Naive thymus-derived CD8-positive, alpha-beta T cell (primary cell): Measurements from ENCODE around the gene EIF1AD. TPM values are rescaled to one million over a fixed set of nuclear protein-coding genes. Genes with fewer than 3 reads are reported as not detected.

ENCODE experiments used
- ATAC-seq, 2 donors: fragments of 150-1000 bp; cut with Tn5 transposase in 1 of 2; sonication (Bioruptor Pico), chemical (Tn5 transposase) in 1 of 2; 1 replicate in 1 of 2; 2 replicates in 1 of 2; pipeline ENCODE4 v1.10.0; 2021; ENCODE audit warnings: mild to moderate bottlenecking in 2 of 2, moderate library complexity in 2 of 2
- POLR2A ChIA-PET: fragments of 350-600 bp; sonication (Branson Sonifier 250); formaldehyde crosslinking; loops from one replicate; lab custom pipeline; 2021; ENCODE audit warnings: antibody characterized with exemption; lab: Charles Lee
- DNase-seq, 10 donors: peaks; one replicate each; pipeline versions ENCODE4 v3.0.0 to v3.0.0-alpha.2; 2020 to 2022
- H3K27ac Mint-ChIP-seq, 10 donors: one replicate each; pipeline ENCODE4 v1.8.0; 2020 to 2022; ENCODE audit warnings: mild to moderate bottlenecking in 10 of 10, mixed read lengths in 10 of 10, moderate library complexity in 4 of 10, inconsistent platforms in 1 of 10
- H3K27me3 Mint-ChIP-seq, 5 donors: one replicate each; pipeline ENCODE4 v1.8.0; 2021 to 2022; ENCODE audit warnings: mixed read lengths in 5 of 5
- H3K36me3 Mint-ChIP-seq, 3 donors: one replicate each; pipeline ENCODE4 v1.8.0; 2020 to 2022; ENCODE audit warnings: mixed read lengths in 3 of 3, mild to moderate bottlenecking in 2 of 3, inconsistent platforms in 1 of 3
- H3K4me1 Mint-ChIP-seq, 4 donors: one replicate each; pipeline ENCODE4 v1.8.0; 2021 to 2022; ENCODE audit warnings: mixed read lengths in 4 of 4
- H3K4me3 Mint-ChIP-seq, 10 donors: one replicate each; pipeline ENCODE4 v1.8.0; 2020 to 2022; ENCODE audit warnings: mild to moderate bottlenecking in 10 of 10, mixed read lengths in 10 of 10, moderate library complexity in 6 of 10, inconsistent platforms in 1 of 10
- H3K9me3 Mint-ChIP-seq, 9 donors: one replicate each; pipeline ENCODE4 v1.8.0; 2020 to 2022; ENCODE audit warnings: mixed read lengths in 9 of 9, mild to moderate bottlenecking in 3 of 9, inconsistent platforms in 1 of 9, moderate library complexity in 1 of 9
- polyA plus RNA-seq, 3 donors: library from polyadenylated mRNA; unstranded; fragments of 300-500 nt; fragmentation: Illumina TruSeq; gene quantifications; one replicate each; pipeline ENCODE4 v1.2.3, GENCODE V29; 2021
- total RNA-seq, 8 experiments: library from RNA in 2 of 8; stranded (reverse) in 2 of 8; gene quantifications; one replicate each; pipeline ENCODE4 v1.2.3 and lab custom pipeline; 2021 to 2026

Gene EIF1AD
- total and polyA plus RNA-seq, 5 experiments from 2014 or later, result 11.5 to 64.8 (median 18.7) TPM

DNA sequence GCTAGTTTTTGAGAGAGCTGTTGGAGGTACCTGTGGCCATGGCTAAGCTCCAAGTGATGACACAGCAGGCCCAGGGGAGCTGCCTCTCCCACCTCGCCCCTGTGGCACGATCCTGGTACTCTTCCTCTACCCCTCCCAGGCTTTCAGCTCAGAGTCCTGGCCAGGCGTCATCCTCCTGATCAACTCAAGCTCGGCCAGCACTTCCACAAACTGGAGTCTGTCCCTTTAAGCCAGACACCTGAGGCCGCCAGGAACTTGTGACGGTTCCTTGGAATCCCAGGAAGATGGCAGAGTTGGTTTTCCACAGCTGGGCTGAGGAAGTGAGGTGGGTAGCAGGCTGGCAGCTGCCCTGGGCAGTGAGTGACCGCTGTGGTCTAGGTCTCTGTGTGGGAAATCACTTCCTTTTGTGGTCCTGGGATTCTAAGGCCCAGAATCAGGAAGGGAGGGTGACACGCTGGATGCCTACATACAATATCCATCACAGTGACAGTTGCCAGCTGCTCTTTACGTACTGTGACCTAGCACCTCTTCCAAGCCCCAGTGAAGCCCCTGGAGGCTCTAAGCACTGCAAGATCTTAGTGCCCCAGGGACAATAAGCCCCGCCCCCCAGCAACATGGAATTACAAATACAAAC lies 6.6 kb upstream of the EIF1AD start:
- POLR2A ChIA-PET, result interaction anchor here (0.7 kb wide), 2 partner anchors 37 to 289 kb away, joined by 4 to 5 read pairs; no protein-coding TSS in a partner anchor
- Mint-ChIP-seq H3K36me3 (peaks cover 0 to 15% (median 3%) of the 10 kb centered on the region in 3 donors), H3K9me3 (no peaks in the 10 kb centered on the region), H3K27ac (peak overlapping the region in 2 of 10 donors; percentile 37 to 40), H3K27me3 (peaks cover 0 to 12% (median 0%) of the 10 kb centered on the region in 5 donors), H3K4me3 (no peak overlapping the region), H3K4me1 (peaks cover 0 to 11% (median 5%) of the 10 kb centered on the region in 4 donors)
- peak in 1 of 10 donors; percentile 41 for DNase-seq
- no peak for ATAC-seq

DNA sequence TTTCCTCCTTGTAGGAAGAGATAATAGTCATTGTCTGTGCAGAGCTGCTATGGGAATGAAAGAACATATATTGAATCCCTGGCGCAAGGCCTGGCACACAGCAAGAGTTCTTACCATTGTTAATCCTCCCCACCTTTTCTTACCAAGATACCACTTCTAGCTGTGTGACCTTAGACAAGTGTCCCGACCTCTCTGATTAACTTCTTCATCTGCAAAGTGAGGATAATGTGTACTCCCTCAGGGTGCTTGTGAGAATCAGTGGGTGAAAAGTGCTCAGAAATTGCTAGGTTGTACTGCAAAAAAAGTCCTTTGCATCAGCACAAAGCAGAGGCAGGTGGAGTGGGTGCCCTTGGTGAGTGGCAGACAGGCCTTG lies 6.1 kb upstream of the EIF1AD start:
- DNase-seq (no peak), ATAC-seq (no peak)
- Mint-ChIP-seq H3K4me1 (peaks cover 3 to 14% (median 8%) of the 10 kb centered on the region in 4 donors), H3K27me3 (peaks cover 0 to 8% (median 0%) of the 10 kb centered on the region in 5 donors), H3K36me3 (peaks cover 0 to 20% (median 3%) of the 10 kb centered on the region in 3 donors), H3K4me3 (peak overlapping the region in 1 of 10 donors; percentile 24), H3K9me3 (no peaks in the 10 kb centered on the region), H3K27ac (peak overlapping the region in 4 of 10 donors; percentile 36 to 66 (median 38))
- POLR2A ChIA-PET, result no interaction called here

DNA sequence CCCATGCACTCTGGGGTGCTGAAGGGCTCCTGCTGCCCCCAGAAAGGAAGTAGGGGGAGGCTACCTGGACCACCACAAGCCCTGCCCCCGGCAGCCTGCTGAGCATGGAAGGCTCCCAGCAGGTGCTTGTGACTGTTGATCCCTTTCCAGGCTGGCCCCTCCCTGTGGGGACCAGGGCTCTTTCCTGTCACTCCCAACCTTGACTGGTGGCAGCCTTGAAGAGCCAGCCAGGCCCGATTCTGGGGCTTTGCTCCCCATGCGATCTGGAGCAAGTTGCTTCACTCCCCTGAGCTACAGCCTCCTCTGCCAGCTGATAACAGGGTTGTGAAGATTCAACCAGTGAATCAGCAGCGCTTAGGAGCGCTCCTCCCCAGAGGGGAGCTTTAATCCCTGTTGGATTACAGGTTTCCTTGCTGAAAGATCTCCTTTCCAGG lies 5.3 kb upstream of the EIF1AD start:
- Mint-ChIP-seq H3K27me3 (peaks cover 0 to 4% (median 0%) of the 10 kb centered on the region in 5 donors), H3K4me1 (peaks cover 5 to 19% (median 16%) of the 10 kb centered on the region in 4 donors), H3K4me3 (no peak overlapping the region), H3K36me3 (peaks cover under 1 to 23% (median 3%) of the 10 kb centered on the region in 3 donors), H3K27ac (peak overlapping the region in 2 of 10 donors; percentile 35 to 43), H3K9me3 (no peaks in the 10 kb centered on the region)
- no peak for ATAC-seq
- POLR2A ChIA-PET, result no interaction called here
- peak in 1 of 10 donors; percentile 26 for DNase-seq

DNA sequence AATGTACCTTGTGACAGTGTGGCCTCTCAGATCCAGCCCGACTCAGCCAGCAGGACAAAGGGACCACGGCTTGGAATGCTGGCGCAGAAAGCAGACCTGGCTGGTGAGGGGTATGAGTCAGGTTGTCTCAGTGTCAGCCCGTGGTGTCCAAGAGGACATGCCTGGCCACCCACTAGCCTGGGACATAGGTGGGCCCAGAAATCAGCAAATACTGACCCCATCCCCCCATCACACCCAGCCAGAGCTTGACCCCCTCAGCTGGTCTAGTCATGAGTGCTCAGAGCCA lies 4.9 kb upstream of the EIF1AD start:
- H3K27me3 Mint-ChIP-seq, result peaks cover 0 to 4% (median 0%) of the 10 kb centered on the region in 5 donors
- H3K4me1 Mint-ChIP-seq, result peaks cover 9 to 23% (median 20%) of the 10 kb centered on the region in 4 donors
- POLR2A ChIA-PET, result no interaction called here
- H3K36me3 Mint-ChIP-seq, result peaks cover 3 to 27% (median 5%) of the 10 kb centered on the region in 3 donors
- DNase-seq (no peak), ATAC-seq (no peak)
- no peak overlapping the region for H3K27ac Mint-ChIP-seq
- no peak overlapping the region for H3K4me3 Mint-ChIP-seq
- no peaks in the 10 kb centered on the region for H3K9me3 Mint-ChIP-seq

DNA sequence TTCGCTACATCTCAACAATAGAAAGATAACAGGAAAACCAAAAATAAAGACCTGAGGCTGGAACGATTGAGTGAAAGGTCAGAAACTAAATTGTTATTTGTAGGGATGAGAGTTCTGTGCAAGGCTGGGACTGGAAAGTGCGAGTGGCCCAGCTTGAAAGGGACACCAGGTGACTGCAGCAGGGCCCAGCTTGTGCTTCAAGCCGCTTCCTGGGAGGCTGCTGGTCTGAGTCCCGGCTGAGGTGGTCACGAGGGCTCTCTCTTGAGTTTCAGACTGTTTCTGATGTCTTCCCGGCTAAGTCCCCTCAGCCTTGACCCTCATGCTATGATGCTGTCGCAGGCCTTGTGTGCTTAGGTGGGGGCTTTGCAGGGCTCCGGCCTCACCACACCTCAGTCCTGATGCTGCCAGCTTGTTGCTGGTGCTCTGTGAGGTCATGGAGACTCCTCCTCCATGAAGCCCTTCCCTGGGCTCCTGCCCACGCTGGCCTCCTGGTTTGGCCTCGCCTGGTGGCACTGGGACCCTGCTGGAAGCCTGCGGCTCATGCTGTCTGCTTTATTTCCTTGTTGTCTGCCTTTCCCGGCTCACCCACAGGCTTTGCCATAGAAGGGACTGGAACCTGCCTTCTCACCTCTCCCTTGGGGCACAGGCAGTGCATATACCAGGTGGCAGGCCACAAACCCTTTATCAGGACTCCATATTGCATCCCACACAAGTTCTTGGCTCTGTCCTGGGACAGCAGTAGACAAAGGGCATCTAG lies 4.4 kb upstream of the EIF1AD start:
- Mint-ChIP-seq H3K36me3 (peaks cover 3 to 29% (median 6%) of the 10 kb centered on the region in 3 donors), H3K27ac (peak overlapping the region in 3 of 10 donors; percentile 32 to 74 (median 73)), H3K4me1 (peaks cover 11 to 27% (median 25%) of the 10 kb centered on the region in 4 donors), H3K4me3 (peak overlapping the region in 1 of 10 donors; percentile 24), H3K9me3 (no peaks in the 10 kb centered on the region), H3K27me3 (peaks cover 0 to 4% (median 0%) of the 10 kb centered on the region in 5 donors)
- POLR2A ChIA-PET, result interaction anchor here (0.6 kb wide), 1 partner anchor 28 kb away, joined by 4 read pairs; no protein-coding TSS in a partner anchor
- DNase-seq (peak in 1 of 10 donors; percentile 54), ATAC-seq (no peak)

DNA sequence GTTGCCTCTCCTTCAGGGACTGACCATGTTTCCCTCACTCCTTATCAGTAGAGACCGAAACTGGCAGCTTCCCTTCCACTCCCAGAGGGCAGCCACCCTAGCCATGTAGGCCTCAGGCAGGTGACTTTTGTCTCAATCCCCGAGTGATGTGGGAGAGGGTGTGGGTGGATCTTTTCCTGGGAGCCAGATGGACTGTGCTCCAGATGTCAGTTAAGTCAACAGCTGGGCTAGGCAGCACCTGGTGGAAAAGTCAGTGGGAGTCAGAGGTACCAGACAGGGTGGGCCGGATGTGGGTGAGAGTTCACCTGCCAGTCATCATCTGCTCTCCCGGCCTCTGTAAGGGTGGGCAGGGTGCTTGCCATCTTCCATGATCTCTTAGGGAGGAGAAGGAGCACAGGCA lies 2.2 kb upstream of the EIF1AD start:
- DNase-seq, result peak in 1 of 10 donors; percentile 54
- H3K4me1 Mint-ChIP-seq, result peaks cover 12 to 45% (median 41%) of the 10 kb centered on the region in 4 donors
- no peak for ATAC-seq
- H3K9me3 Mint-ChIP-seq, result no peaks in the 10 kb centered on the region
- POLR2A ChIA-PET, result no interaction called here
- peaks cover 3 to 41% (median 6%) of the 10 kb centered on the region in 3 donors for H3K36me3 Mint-ChIP-seq
- peak overlapping the region in 7 of 10 donors; percentile 31 to 71 (median 60) for H3K27ac Mint-ChIP-seq
- no peaks in the 10 kb centered on the region for H3K27me3 Mint-ChIP-seq
- peak overlapping the region in 9 of 10 donors; percentile 25 to 100 (median 52) for H3K4me3 Mint-ChIP-seq

DNA sequence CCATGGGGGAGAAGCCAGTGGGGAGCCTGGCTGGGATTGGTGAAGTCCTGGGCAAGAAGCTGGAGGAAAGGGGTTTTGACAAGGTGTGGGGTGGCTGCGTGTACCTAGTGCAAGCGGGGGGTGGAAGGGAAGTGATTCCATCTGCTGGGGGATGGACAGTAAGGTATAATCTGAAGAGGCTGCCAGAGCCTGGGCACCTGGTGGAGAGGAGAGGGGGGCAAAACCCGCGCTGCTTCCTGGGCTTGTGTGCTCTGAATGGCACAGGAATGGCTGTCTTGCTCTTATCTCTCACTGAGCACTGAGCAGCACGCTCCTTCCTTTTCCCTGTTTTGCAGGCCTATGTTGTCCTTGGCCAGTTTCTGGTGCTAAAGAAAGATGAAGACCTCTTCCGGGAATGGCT lies 1.3 kb upstream of the EIF1AD start:
- POLR2A ChIA-PET, result interaction anchor here (0.7 to 2.1 kb wide), 11 partner anchors 17 to 292 kb away, joined by 3 to 30 read pairs (median 5); partner anchors contain the start of genes CCDC85B, CFL1, KAT5 and MUS81
- DNase-seq (peak in 1 of 10 donors; percentile 62), ATAC-seq (no peak)
- H3K4me1 Mint-ChIP-seq, result peaks cover 12 to 47% (median 45%) of the 10 kb centered on the region in 4 donors
- H3K4me3 Mint-ChIP-seq, result peak overlapping the region; percentile 81 to 100 (median 98)
- H3K9me3 Mint-ChIP-seq, result no peaks in the 10 kb centered on the region
- H3K27ac Mint-ChIP-seq, result peak overlapping the region; percentile 66 to 99 (median 89)
- peaks cover 5 to 50% (median 6%) of the 10 kb centered on the region in 3 donors for H3K36me3 Mint-ChIP-seq
- H3K27me3 Mint-ChIP-seq, result no peaks in the 10 kb centered on the region

DNA sequence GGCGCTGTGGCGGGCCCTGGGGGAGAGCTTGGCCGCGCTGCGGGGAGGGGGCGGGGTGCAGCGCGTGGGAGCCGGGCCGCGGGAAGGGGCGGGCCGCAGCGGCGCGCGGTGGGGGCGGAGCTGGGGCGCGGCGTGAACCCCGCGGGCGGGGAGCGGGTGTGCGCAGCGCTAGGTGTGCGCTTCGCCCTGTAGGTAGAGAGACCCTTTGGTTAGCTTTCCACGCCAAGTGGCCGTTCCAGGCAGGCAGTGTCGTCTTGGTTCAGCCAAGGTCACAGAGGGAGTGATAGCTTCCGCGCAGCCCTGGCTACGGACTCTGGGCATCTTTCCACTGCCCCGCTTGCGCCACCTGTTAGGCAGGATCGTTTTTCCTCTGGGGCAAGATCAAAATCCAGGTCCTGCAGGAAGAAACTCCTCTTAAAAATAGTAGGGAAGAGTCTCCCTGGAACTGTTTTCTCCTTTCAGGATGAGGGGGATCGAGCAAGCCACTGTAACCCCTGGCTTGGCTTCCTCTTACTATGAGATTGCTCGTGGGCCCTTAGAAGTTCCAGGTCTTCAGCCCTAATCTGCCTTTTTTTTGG lies 780 bp upstream of the EIF1AD start:
- Mint-ChIP-seq H3K9me3 (no peaks in the 10 kb centered on the region), H3K36me3 (peaks cover 6 to 56% (median 6%) of the 10 kb centered on the region in 3 donors), H3K27me3 (no peaks in the 10 kb centered on the region), H3K4me1 (peaks cover 13 to 49% (median 47%) of the 10 kb centered on the region in 4 donors), H3K27ac (peak overlapping the region; percentile 98 to 100 (median 99)), H3K4me3 (peak overlapping the region; percentile 98 to 100 (median 99))
- DNase-seq (peak in 1 of 10 donors; percentile 80), ATAC-seq (peak; percentile 68 to 79)
- POLR2A ChIA-PET, result interaction anchor here (0.7 to 2.1 kb wide), 24 partner anchors 9 to 462 kb away, joined by 3 to 30 read pairs (median 4); partner anchors contain the start of genes CCDC85B, CFL1, CST6 and FIBP

DNA sequence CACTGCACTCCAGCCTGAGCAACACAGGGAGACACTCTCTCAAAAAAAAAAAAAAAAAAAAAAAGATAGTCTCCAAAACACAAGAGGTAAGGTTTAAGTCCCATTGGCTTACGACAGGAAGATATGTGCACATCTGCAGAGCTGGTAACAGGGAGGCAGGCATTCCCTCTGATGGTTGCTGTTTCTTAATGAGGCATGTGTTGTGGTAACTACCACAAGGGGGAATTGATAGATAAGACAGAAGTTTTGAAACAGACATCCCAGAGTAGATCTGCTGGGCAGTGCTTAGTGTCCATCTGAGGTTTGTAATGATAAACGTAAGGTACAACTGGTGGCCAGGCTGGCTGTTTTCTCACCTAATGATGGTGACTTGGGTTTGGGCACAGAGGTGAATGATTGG lies 4.7 kb downstream of the EIF1AD start:
- POLR2A ChIA-PET, result interaction anchor here (0.6 to 0.7 kb wide), 2 partner anchors 130 to 243 kb away, joined by 4 to 7 read pairs; no protein-coding TSS in a partner anchor
- H3K27ac Mint-ChIP-seq, result peak overlapping the region in 7 of 10 donors; percentile 2 to 78 (median 19)
- H3K4me3 Mint-ChIP-seq, result peak overlapping the region in 2 of 10 donors; percentile 9 to 22

DNA sequence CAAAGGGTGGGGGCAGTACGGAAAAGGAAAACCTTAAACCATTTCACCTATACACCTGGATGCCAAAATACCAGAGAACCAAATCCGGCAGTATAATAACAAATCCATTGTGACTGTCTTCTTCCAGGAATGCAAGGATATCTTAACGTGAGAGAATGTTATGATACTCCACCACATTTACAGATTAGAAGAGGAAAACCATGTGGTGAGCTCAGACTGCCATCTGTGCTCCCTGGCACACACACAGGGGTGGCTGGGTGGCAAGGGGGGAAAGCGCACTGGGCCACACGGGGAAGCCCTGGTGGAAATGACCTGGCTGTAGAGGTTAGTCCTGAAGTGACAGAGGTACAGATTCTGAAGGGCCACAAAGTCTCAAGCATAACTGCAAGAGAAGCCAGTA lies 9.9 kb downstream of the EIF1AD start:
- POLR2A ChIA-PET, result interaction anchor here (1.0 to 1.4 kb wide), 2 partner anchors 9 kb away, joined by 3 read pairs; no protein-coding TSS in a partner anchor
- Mint-ChIP-seq H3K4me1 (peaks cover 4 to 7% (median 6%) of the 10 kb centered on the region in 4 donors), H3K4me3 (no peak overlapping the region), H3K9me3 (no peaks in the 10 kb centered on the region), H3K36me3 (peaks cover 0 to 24% (median 2%) of the 10 kb centered on the region in 3 donors), H3K27me3 (no peaks in the 10 kb centered on the region), H3K27ac (peak overlapping the region in 3 of 10 donors; percentile 21 to 47 (median 29))
- ATAC-seq (no peak), DNase-seq (no peak)

More for the DNA sequence above, 4.7 kb downstream of the EIF1AD start:
- Mint-ChIP-seq H3K27me3 (no peaks in the 10 kb centered on the region), H3K9me3 (no peaks in the 10 kb centered on the region), H3K36me3 (peaks cover 3 to 64% (median 6%) of the 10 kb centered on the region in 3 donors), H3K4me1 (peaks cover 18 to 42% (median 30%) of the 10 kb centered on the region in 4 donors)
- no peak for ATAC-seq
- DNase-seq, result peak in 1 of 10 donors; percentile 4

DNA sequence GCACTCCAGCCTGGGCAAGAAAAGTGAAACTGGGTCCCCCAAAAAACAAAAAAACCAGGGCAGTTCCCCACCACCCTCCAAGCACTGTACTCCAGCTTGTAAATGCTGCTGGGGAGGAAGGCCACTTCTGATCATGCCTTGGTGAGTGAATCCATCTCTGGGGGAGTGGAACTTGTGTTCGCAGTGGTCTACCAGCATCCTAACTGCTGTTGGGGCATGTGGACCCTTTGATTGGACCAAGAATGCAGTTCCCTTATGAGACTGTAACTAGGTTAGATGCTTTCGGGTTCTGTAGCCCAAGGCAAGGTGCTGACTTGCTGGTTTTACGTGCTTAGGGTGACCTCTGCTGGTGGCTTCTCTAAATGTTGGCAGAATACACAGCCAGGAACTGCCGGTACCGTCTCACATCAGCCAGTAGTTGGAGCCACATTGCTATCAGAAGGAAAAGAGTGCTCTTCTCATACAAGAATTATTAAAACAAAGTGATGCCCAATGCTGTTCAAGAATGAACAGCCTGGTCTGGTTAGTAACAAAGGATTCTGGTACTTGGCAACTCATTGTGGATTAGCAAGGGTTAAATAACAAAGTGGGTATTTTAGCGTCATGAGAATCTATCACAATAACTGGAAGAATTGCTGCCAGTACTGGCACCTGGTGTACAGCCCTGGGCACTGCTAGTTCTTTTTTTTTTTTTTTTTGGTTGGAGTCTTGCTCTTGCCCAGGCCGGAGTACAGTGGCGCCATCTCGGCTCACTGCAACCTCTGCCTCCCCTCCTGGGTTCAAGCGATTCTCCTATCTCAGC lies 13.0 kb downstream of the EIF1AD start:
- POLR2A ChIA-PET, result interaction anchor here (0.5 to 2.4 kb wide), 11 partner anchors 14 to 302 kb away, joined by 3 to 9 read pairs (median 4); partner anchors contain the start of genes BANF1, CCDC85B, FIBP and KAT5
- Mint-ChIP-seq H3K27me3 (no peaks in the 10 kb centered on the region), H3K4me1 (peaks cover 1 to 7% (median 5%) of the 10 kb centered on the region in 4 donors), H3K36me3 (peaks cover 0 to 2% (median 0%) of the 10 kb centered on the region in 3 donors), H3K4me3 (no peak overlapping the region), H3K9me3 (no peaks in the 10 kb centered on the region), H3K27ac (peak overlapping the region in 9 of 10 donors; percentile 28 to 93 (median 76))
- peak; percentile 70 to 96 (median 92) for DNase-seq
- peak; percentile 98 to 99 for ATAC-seq
